ENCODE measurements around the gene NWD2.

DNA sequence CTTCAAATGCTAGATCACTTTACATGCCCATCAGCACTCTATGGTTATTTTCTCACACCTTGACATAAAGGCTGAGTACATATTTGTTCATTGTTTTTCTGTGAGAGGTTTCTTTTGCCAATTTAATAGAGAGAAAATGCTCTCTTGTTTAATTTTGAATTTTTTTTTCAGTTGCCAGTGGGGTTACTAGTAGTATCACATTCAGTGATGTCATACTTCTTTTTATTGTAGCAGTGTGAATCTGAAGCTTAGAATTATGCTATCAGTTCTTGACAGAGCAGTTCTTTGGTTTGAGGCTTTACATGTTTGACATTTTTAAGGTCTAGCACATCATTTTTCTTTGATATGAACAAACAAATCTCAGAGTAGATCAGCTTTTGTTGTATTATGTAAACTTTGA, 185.4 kb downstream of the NWD2 start:
- TF ChIP-seq CTCF (IDR thresholded peaks at IDR 0.05) (no peak), POLR2A (IDR thresholded peaks at IDR 0.05) (no peak)

Measured in adrenal gland (tissue), 5 donors.